ENCODE measurements around the gene THSD4.

DNA sequence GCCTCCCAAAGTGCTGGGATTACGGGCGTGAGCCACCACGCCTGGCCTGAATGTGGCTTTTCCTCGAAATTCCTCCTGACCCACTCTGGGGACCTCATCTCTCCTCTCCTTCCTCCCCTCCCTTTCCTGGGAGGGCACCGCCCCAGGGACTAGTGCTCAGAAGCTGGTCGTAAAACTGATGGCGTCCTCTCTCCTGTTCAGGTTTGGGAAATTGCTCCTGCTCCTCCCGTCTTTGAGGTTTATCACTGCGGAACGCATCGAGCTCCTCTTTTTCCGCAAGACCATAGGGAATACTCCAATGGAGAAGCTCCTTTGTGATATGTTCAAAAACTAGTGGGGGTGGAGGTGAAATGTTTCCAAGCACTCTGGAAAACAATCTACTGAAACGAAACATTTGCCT, 702.1 kb downstream of the THSD4 start:
- TF ChIP-seq CTCF (conservative IDR thresholded peaks at IDR 0.05) (no peak), ZFX (IDR thresholded peaks at IDR 0.05) (no peak)

All from C4-2B (cell line).